Endothelial cell of umbilical vein (primary cell): ENCODE data around the gene FAM53A. TPM values are rescaled to one million over a fixed set of nuclear protein-coding genes. Genes with fewer than 3 reads are reported as not detected.

Experiments
- BruUV-seq: library from RNA; stranded (reverse); fragments of 400-500 nt; replicated peaks from 2 replicates; lab custom pipeline; 2021; lab: Mats Ljungman, UMichigan
- CTCF ChIA-PET: fragments of 300-600, 350-600 bp; sonication (Branson Sonifier 250); formaldehyde crosslinking; loops from one replicate; lab custom pipeline; 2021; ENCODE audit warnings: antibody characterized with exemption, inconsistent platforms; lab: Charles Lee
- POLR2A ChIA-PET: fragments of 300-600, 350-600 bp; sonication (Branson Sonifier 250); formaldehyde crosslinking; loops from one replicate; lab custom pipeline; 2021; ENCODE audit warnings: antibody characterized with exemption, inconsistent platforms; lab: Charles Lee
- DNase-seq: peaks from one replicate; pipeline ENCODE4 v3.0.0-alpha.2; 2011; ENCODE audit warnings: low read depth, low spot score
- FAIRE-seq: peaks from 2 replicates; lab custom pipeline; 2011; peaks lifted over from hg19 to GRCh38; lab: Jason Lieb, UNC
- H2AFZ ChIP-seq: 2 replicates; pipeline ENCODE4 v1.6.0; 2012; ENCODE audit warnings: low read depth, low read length, control low read depth, inconsistent platforms
- H3K27ac ChIP-seq: 2 replicates; pipeline ENCODE4 v1.5.1; 2011; ENCODE audit warnings: low read depth, mild to moderate bottlenecking, control low read depth, low read length, moderate library complexity; ENCODE audit not compliant: insufficient read depth
- H3K27me3 ChIP-seq, 2 experiments: 2 replicates each; pipeline versions ENCODE4 v1.6.0 to v1.6.1; 2011; ENCODE audit warnings: low read length in 2 of 2, mixed read lengths in 1 of 2; ENCODE audit not compliant: control insufficient read depth in 2 of 2, insufficient read depth in 2 of 2
- H3K36me3 ChIP-seq, 2 experiments: 2 replicates in 1 of 2; 3 replicates in 1 of 2; pipeline ENCODE4 v1.5.1; 2011; ENCODE audit warnings: low read length in 2 of 2, mild to moderate bottlenecking in 1 of 2, moderate library complexity in 1 of 2; ENCODE audit not compliant: control insufficient read depth in 2 of 2, insufficient read depth in 2 of 2; ENCODE audit errors: extremely low read depth in 1 of 2
- H3K4me1 ChIP-seq: 3 replicates; pipeline ENCODE4 v1.5.1; 2011; ENCODE audit warnings: mild to moderate bottlenecking, low read length; ENCODE audit not compliant: control insufficient read depth, insufficient read depth; ENCODE audit errors: extremely low read depth
- H3K4me2 ChIP-seq: 2 replicates; pipeline ENCODE4 v1.6.1; 2011; ENCODE audit warnings: low read length, control low read depth, mixed read lengths; ENCODE audit not compliant: insufficient read depth
- H3K4me3 ChIP-seq, 3 experiments: fragments of 200-600 bp in 1 of 3; sonication (generic), shearing (Covaris generic) in 1 of 3; replicated peaks in 1 of 3; 2 replicates each; pipeline ENCODE4 v1.5.1; 2011 to 2016; ENCODE audit warnings: control low read depth in 3 of 3, low read length in 3 of 3, mild to moderate bottlenecking in 2 of 3, inconsistent platforms in 1 of 3, low read depth in 1 of 3, moderate library complexity in 1 of 3; ENCODE audit not compliant: insufficient read depth in 1 of 3
- H3K79me2 ChIP-seq: 2 replicates; pipeline ENCODE4 v1.6.0; 2012; ENCODE audit warnings: low read length, inconsistent platforms; ENCODE audit not compliant: control insufficient read depth, insufficient read depth
- H3K9ac ChIP-seq: replicated peaks from 2 replicates; pipeline ENCODE3; 2011; ENCODE audit warnings: low read length, control low read depth; ENCODE audit not compliant: insufficient read depth; ENCODE audit errors: extremely low read depth
- H3K9me1 ChIP-seq: replicated peaks from 3 replicates; pipeline ENCODE4 v1.6.0; 2011; ENCODE audit warnings: mild to moderate bottlenecking, low read length; ENCODE audit not compliant: control insufficient read depth, insufficient read depth; ENCODE audit errors: extremely low read depth
- H3K9me3 ChIP-seq: replicated peaks from 2 replicates; pipeline ENCODE4 v1.5.1; 2012; ENCODE audit warnings: low read length, inconsistent platforms; ENCODE audit not compliant: control insufficient read depth, insufficient read depth
- H4K20me1 ChIP-seq: replicated peaks from 2 replicates; pipeline ENCODE3; 2011; ENCODE audit warnings: mild to moderate bottlenecking, low read length; ENCODE audit not compliant: control insufficient read depth, insufficient read depth; ENCODE audit errors: extremely low read depth
- CTCF ChIP-seq, 2 donors: IDR thresholded peaks; 1 replicate in 1 of 2; 2 replicates in 1 of 2; pipeline ENCODE4 v1.5.1; 2011; ENCODE audit warnings: low read length in 2 of 2, mild to moderate bottlenecking in 2 of 2, moderate library complexity in 2 of 2, control low read depth in 1 of 2, inconsistent platforms in 1 of 2, low read depth in 1 of 2; ENCODE audit not compliant: insufficient read depth in 1 of 2; ENCODE audit errors: extremely low read depth in 1 of 2
- EZH2 ChIP-seq: IDR thresholded peaks from 2 replicates; pipeline ENCODE4 v1.6.1; 2012; ENCODE audit warnings: borderline replicate concordance, low read depth, mild to moderate bottlenecking, moderate library complexity, low read length, inconsistent platforms; ENCODE audit not compliant: severe bottlenecking
- FOS ChIP-seq: IDR thresholded peaks from 2 replicates; pipeline ENCODE4 v1.6.1; 2011; ENCODE audit warnings: mild to moderate bottlenecking, low read length, moderate library complexity, borderline replicate concordance; ENCODE audit not compliant: insufficient read depth
- JUN ChIP-seq: IDR thresholded peaks from 2 replicates; pipeline ENCODE4 v1.6.1; 2011; ENCODE audit warnings: borderline replicate concordance, low read depth; ENCODE audit not compliant: insufficient read length, insufficient read depth
- MAX ChIP-seq: IDR thresholded peaks from 2 replicates; pipeline ENCODE4 v1.6.1; 2011; ENCODE audit not compliant: insufficient read depth, insufficient read length
- MYC ChIP-seq: IDR thresholded peaks from one replicate; pipeline ENCODE4 v1.6.1; 2011; ENCODE audit warnings: mild to moderate bottlenecking, low read depth, low read length
- POLR2AphosphoS5 ChIP-seq: IDR thresholded peaks from 2 replicates; pipeline ENCODE4 v1.6.1; 2012; ENCODE audit warnings: low read depth, mild to moderate bottlenecking, control low read depth, low read length, moderate library complexity; ENCODE audit not compliant: insufficient read depth
- dilution Hi-C: fragments of 300-500 bp; cut with MboI; formaldehyde crosslinking; loops from one replicate; pipeline ENCODE4 v1.15.0; 2019; ENCODE audit warnings: low sequenced_read_pairs; ENCODE audit not compliant: extremely low pct_ligation_motif_present
- intact Hi-C: fragments of 100-400 bp; cut with micrococcal nuclease; formaldehyde crosslinking; loops from one replicate; pipeline ENCODE4 v1.10.0; 2022
- polyA plus RNA-seq, 4 experiments: library from polyadenylated mRNA; depleted of rRNA in 3 of 4; stranded (reverse) in 3 of 4; unstranded in 1 of 4; fragments of >200 nt; gene quantifications; 2 replicates each; pipeline versions ENCODE4 v1.2.1 to v1.2.3, GENCODE V29; 2011 to 2012; ENCODE audit warnings: missing spikeins in 1 of 4
- total RNA-seq: library from RNA; stranded (reverse); gene quantifications from 2 replicates; pipeline ENCODE4 v1.2.3, GENCODE V29; 2021

FAM53A gene
- total and polyA plus RNA-seq, 2 donors (not counting 3 experiments of a cell fraction or from before 2014, with no cell fraction given) = 1.3 to 1.7 TPM

- Histone ChIP-seq H3K79me2 (peaks cover 53% of the 10 kb centered on the region), H3K9ac (peak overlapping the region; percentile 99), H3K36me3 (peaks cover 0 to 1% of the 10 kb centered on the region in 2 experiments), H4K20me1 (no peaks in the 10 kb centered on the region), H2AFZ (peak overlapping the region; percentile 25), H3K4me2 (peak overlapping the region; percentile 78), H3K9me3 (no peaks in the 10 kb centered on the region), H3K27me3 (no peaks in the 10 kb centered on the region), H3K4me3 (peak overlapping the region; percentile 60 to 62 (median 62)), H3K9me1 (no peaks in the 10 kb centered on the region), H3K4me1 (peaks cover 16% of the 10 kb centered on the region), H3K27ac (peak overlapping the region; percentile 98)
- peak; percentile 65 for DNase-seq
- peak; percentile 74 for FAIRE-seq
- ChIA-PET POLR2A (interaction anchor here (0.7 to 1.2 kb wide), 4 partner anchors 9 to 18 kb away, joined by 4 to 8 read pairs (median 4); partner anchors contain the start of genes TACC3 and TMEM129), CTCF (interaction anchor here (1.0 to 2.2 kb wide), 6 partner anchors 10 to 356 kb away, joined by 3 to 33 read pairs (median 6); partner anchors contain the start of genes TACC3 and TMEM129)
- dilution Hi-C loops = no loop called here
- TF ChIP-seq EZH2 (no peak), MAX (peak; percentile 17), JUN (no peak)
- intact Hi-C loops = loop anchor here (1.0 to 2.0 kb wide), 3 partner anchors 10 to 27 kb away; partner anchors contain the start of genes FAM53A, TACC3 and TMEM129
- no TSS peak for BruUV-seq
Observed at GRCh38 chr4:1711571-1712215, 27.6 kb upstream of the FAM53A start.

GRCh38 chr4:1711055-1711570 is 27.0 kb upstream of the FAM53A start:
- peak overlapping the region; percentile 78 for H3K4me2 ChIP-seq
- H3K79me2 ChIP-seq = peaks cover 58% of the 10 kb centered on the region
- H2AFZ ChIP-seq = peak overlapping the region; percentile 25
- ChIA-PET CTCF (interaction anchor here (1.3 to 2.2 kb wide), 4 partner anchors 11 to 19 kb away, joined by 5 to 33 read pairs (median 10); partner anchors contain the start of genes TACC3 and TMEM129), POLR2A (interaction anchor here (0.9 kb wide), 1 partner anchor 18 kb away, joined by 4 read pairs; no protein-coding TSS in a partner anchor)
- intact Hi-C loops (no loop called here), dilution Hi-C loops (no loop called here)
- no peaks in the 10 kb centered on the region for H3K9me1 ChIP-seq
- no peaks in the 10 kb centered on the region for H4K20me1 ChIP-seq
- DNase-seq = no peak
- peak overlapping the region; percentile 60 to 62 (median 62) for H3K4me3 ChIP-seq
- peaks cover 16% of the 10 kb centered on the region for H3K4me1 ChIP-seq
- TF ChIP-seq JUN = no peak
- no peak for TF ChIP-seq MYC
- no peak for TF ChIP-seq CTCF (IDR thresholded peaks at IDR 0.05; ENCODE audit: extremely low read depth in 1 of 2, insufficient read depth in 1 of 2, low read depth in 1 of 2, low read length in 2 of 2)
- TF ChIP-seq FOS = no peak
- TF ChIP-seq POLR2AphosphoS5 = no peak
- no peak for TF ChIP-seq EZH2
- peaks cover 0 to 4% of the 10 kb centered on the region in 2 experiments for H3K36me3 ChIP-seq
- no TSS peak for BruUV-seq
- peak overlapping the region; percentile 99 for H3K9ac ChIP-seq
- H3K27ac ChIP-seq = peak overlapping the region; percentile 34
- H3K9me3 ChIP-seq = no peaks in the 10 kb centered on the region
- no peak for FAIRE-seq
- H3K27me3 ChIP-seq = no peaks in the 10 kb centered on the region
